Neuronal stem cell (in vitro differentiated cells): ENCODE measurements around the gene TMEM59L.

Experiments
- DNase-seq: peaks from one replicate; pipeline ENCODE4 v3.0.0-alpha.2; 2013; ENCODE audit warnings: low spot score
- H2AFZ ChIP-seq: one replicate; pipeline ENCODE4 v1.6.1; 2013; ENCODE audit warnings: mild to moderate bottlenecking, low read length, inconsistent platforms
- H2AK5ac ChIP-seq: 2 replicates; pipeline ENCODE4 v1.6.1; 2013; ENCODE audit warnings: low read depth, mild to moderate bottlenecking, inconsistent platforms, low read length, moderate library complexity, mixed read lengths
- H2BK120ac ChIP-seq: 2 replicates; pipeline ENCODE4 v1.6.1; 2013; ENCODE audit warnings: low read depth, mild to moderate bottlenecking, inconsistent platforms, low read length, moderate library complexity, mixed read lengths
- H2BK12ac ChIP-seq: one replicate; pipeline ENCODE4 v1.6.1; 2013; ENCODE audit warnings: low read length, inconsistent platforms
- H2BK15ac ChIP-seq: 2 replicates; pipeline ENCODE4 v1.6.1; 2013; ENCODE audit warnings: mild to moderate bottlenecking, low read length, inconsistent platforms, mixed read lengths
- H2BK5ac ChIP-seq: one replicate; pipeline ENCODE4 v1.6.1; 2013; ENCODE audit warnings: inconsistent platforms, mild to moderate bottlenecking, low read length, moderate library complexity
- H3K14ac ChIP-seq: one replicate; pipeline ENCODE4 v1.6.1; 2013; ENCODE audit warnings: low read length, inconsistent platforms
- H3K18ac ChIP-seq: 2 replicates; pipeline ENCODE4 v1.6.1; 2013; ENCODE audit warnings: low read length, inconsistent platforms
- H3K23ac ChIP-seq: 2 replicates; pipeline ENCODE4 v1.6.1; 2013; ENCODE audit warnings: low read depth, mild to moderate bottlenecking, mixed read lengths, low read length, inconsistent platforms; ENCODE audit not compliant: poor library complexity
- H3K27ac ChIP-seq: replicated peaks from 3 replicates; pipeline ENCODE4 v1.5.1; 2013; ENCODE audit warnings: low read length, inconsistent platforms
- H3K27me3 ChIP-seq, 3 experiments: 2 replicates each; pipeline ENCODE4 v1.6.1; 2013; ENCODE audit warnings: low read length in 3 of 3, mild to moderate bottlenecking in 2 of 3, inconsistent platforms in 1 of 3, low read depth in 1 of 3, mixed read lengths in 1 of 3, moderate library complexity in 1 of 3; ENCODE audit not compliant: control insufficient read depth in 3 of 3, insufficient read depth in 3 of 3
- H3K36me3 ChIP-seq, 2 donors: replicated peaks in 1 of 2; 2 replicates each; pipeline ENCODE4 v1.6.1; 2013; ENCODE audit warnings: low read length in 2 of 2; ENCODE audit not compliant: control insufficient read depth in 2 of 2, insufficient read depth in 2 of 2
- H3K4ac ChIP-seq: 2 replicates; pipeline ENCODE4 v1.6.1; 2013; ENCODE audit warnings: inconsistent platforms, mild to moderate bottlenecking, low read length, moderate library complexity
- H3K4me1 ChIP-seq, 2 donors: 1 replicate in 1 of 2; 2 replicates in 1 of 2; pipeline ENCODE4 v1.6.1; 2013; ENCODE audit warnings: low read length in 2 of 2, low read depth in 1 of 2; ENCODE audit not compliant: control insufficient read depth in 2 of 2, insufficient read depth in 1 of 2
- H3K4me2 ChIP-seq: one replicate; pipeline ENCODE4 v1.6.1; 2013; ENCODE audit warnings: mild to moderate bottlenecking, low read length, inconsistent platforms; ENCODE audit not compliant: insufficient read depth, poor library complexity, severe bottlenecking
- H3K4me3 ChIP-seq, 2 donors: 2 replicates each; pipeline ENCODE4 v1.5.1; 2013; ENCODE audit warnings: low read length in 2 of 2, mild to moderate bottlenecking in 2 of 2, inconsistent platforms in 1 of 2, moderate library complexity in 1 of 2
- H3K79me1 ChIP-seq: one replicate; pipeline ENCODE4 v1.6.1; 2013; ENCODE audit warnings: low read depth, mild to moderate bottlenecking, inconsistent platforms, low read length, moderate library complexity
- H3K9ac ChIP-seq: one replicate; pipeline ENCODE4 v1.6.1; 2013; ENCODE audit warnings: mild to moderate bottlenecking, low read depth, low read length, inconsistent platforms; ENCODE audit not compliant: poor library complexity
- H3K9me3 ChIP-seq, 2 donors: replicated peaks in 1 of 2; 2 replicates each; pipeline versions ENCODE3 to v1.6.1; 2013; ENCODE audit warnings: low read length in 2 of 2, mild to moderate bottlenecking in 2 of 2, inconsistent platforms in 1 of 2, low read depth in 1 of 2, mixed read lengths in 1 of 2, moderate library complexity in 1 of 2; ENCODE audit not compliant: control insufficient read depth in 2 of 2, insufficient read depth in 1 of 2
- H4K8ac ChIP-seq: one replicate; pipeline ENCODE4 v1.6.1; 2013; ENCODE audit warnings: low read depth, mild to moderate bottlenecking, inconsistent platforms, low read length, moderate library complexity
- H4K91ac ChIP-seq: one replicate; pipeline ENCODE4 v1.6.1; 2013; ENCODE audit warnings: low read length, low read depth, mild to moderate bottlenecking, inconsistent platforms; ENCODE audit not compliant: poor library complexity
- WGBS, 2 donors: extraction: QIAGEN DNeasy Blood & Tissue Kit; methylation state at CpG; one replicate each; pipeline ENCODE4 v1.1.7; 2013; ENCODE audit warnings: missing lambda C conversion rate in 2 of 2, mixed read lengths in 1 of 2; ENCODE audit not compliant: insufficient read length in 2 of 2, insufficient replicate concordance in 1 of 2; ENCODE audit errors: extremely low coverage in 2 of 2; 5-methylcytosine and 5-hydroxymethylcytosine counted together

TMEM59L gene

DNA sequence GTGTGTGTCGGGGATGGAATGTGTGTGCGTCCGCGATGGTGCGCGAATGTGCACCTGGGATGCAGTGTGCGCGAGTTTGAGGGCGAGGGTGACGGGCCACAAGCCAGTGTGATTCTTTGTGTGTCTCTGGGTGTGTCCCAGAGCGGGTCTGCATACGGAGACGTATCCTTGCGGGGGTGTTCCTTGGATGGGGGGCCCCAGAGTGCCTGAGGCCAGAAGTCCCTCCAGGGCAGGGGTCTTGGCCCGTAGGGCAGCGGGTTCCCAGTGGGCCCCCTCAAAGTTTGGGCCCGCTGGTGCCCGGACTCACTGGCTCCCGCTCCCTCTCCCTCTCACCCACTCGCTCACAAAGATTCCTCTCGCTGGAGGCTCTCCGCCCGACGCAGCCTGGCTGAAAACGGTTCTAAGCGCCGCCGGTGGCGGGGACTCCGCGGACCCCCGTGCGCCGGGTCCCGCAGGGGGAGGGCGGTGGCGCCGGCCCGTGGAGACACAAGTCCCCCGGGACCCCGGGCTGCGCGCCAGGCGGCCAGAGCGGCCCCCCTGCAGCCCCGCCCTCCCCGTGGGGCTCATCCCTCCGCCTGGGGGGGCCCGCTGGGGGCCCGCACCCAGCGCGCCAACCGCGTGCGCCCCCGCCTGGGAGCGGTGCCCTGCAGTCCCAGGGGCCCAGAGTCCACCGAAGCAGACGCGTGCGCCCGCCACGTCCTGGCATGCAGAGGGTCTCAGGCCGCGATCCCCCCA lies 7.0 kb upstream of the TMEM59L start:
- Histone ChIP-seq H2BK120ac (no peak overlapping the region), H3K4me3 (no peak overlapping the region), H3K9ac (no peak overlapping the region), H3K27me3 (peaks cover 51 to 93% (median 89%) of the 10 kb centered on the region in 3 experiments), H3K4ac (no peak overlapping the region), H2BK15ac (peak overlapping the region; percentile 91), H3K14ac (peak overlapping the region; percentile 94), H2BK12ac (peak overlapping the region; percentile 73), H3K9me3 (no peaks in the 10 kb centered on the region), H3K23ac (peak overlapping the region; percentile 91), H2AK5ac (peak overlapping the region; percentile 81), H4K91ac (no peak overlapping the region), H2AFZ (no peak overlapping the region), H3K36me3 (no peaks in the 10 kb centered on the region), H3K18ac (peak overlapping the region; percentile 91), H2BK5ac (peak overlapping the region; percentile 66), H4K8ac (peak overlapping the region; percentile 82), H3K4me2 (peak overlapping the region; percentile 18), H3K4me1 (peaks cover 18 to 32% of the 10 kb centered on the region in 2 donors), H3K27ac (no peak overlapping the region), H3K79me1 (no peaks in the 10 kb centered on the region)
- no peak for DNase-seq
- no CpG with 5 or more reads among the region's 65 CpGs for WGBS, 2 donors

- no peak within 1 kb of the TSS for H2BK120ac ChIP-seq
- H2BK12ac ChIP-seq: peak within 1 kb of the TSS; percentile 58
- H2BK15ac ChIP-seq: peak within 1 kb of the TSS; percentile 91
- H3K36me3 ChIP-seq: no peaks in the 10 kb centered on the region
- peak within 1 kb of the TSS; percentile 25 for H3K4me2 ChIP-seq
- H3K18ac ChIP-seq: peak within 1 kb of the TSS; percentile 91
- H2BK5ac ChIP-seq: peak within 1 kb of the TSS; percentile 66
- H3K4me1 ChIP-seq: peaks cover 23 to 39% of the 10 kb centered on the region in 2 donors
- H3K27ac ChIP-seq: no peak within 1 kb of the TSS
- H3K9me3 ChIP-seq: no peaks in the 10 kb centered on the region
- no peaks in the 10 kb centered on the region for H3K79me1 ChIP-seq
- DNase-seq: no peak
- peak within 1 kb of the TSS; percentile 81 for H2AK5ac ChIP-seq
- H3K27me3 ChIP-seq: peaks cover 56 to 98% (median 93%) of the 10 kb centered on the region in 3 experiments
- peak within 1 kb of the TSS; percentile 59 for H2AFZ ChIP-seq
- H4K8ac ChIP-seq: no peak within 1 kb of the TSS
- H3K4ac ChIP-seq: no peak within 1 kb of the TSS
- no peak within 1 kb of the TSS for H4K91ac ChIP-seq
- peak within 1 kb of the TSS; percentile 91 for H3K23ac ChIP-seq
- WGBS, 2 donors: no CpG with 5 or more reads among the region's 116 CpGs
- H3K14ac ChIP-seq: no peak within 1 kb of the TSS
- no peak within 1 kb of the TSS for H3K9ac ChIP-seq
- no peak within 1 kb of the TSS for H3K4me3 ChIP-seq
Measured at GRCh38 chr19:18606281-18607225, 6.1 kb upstream of the TMEM59L start, which contains the start of gene CRLF1. Gene CRLF1, minus strand, starts transcription at chr19:18606799. Its CDS starts 143 bp downstream, at chr19:18606656.

DNA sequence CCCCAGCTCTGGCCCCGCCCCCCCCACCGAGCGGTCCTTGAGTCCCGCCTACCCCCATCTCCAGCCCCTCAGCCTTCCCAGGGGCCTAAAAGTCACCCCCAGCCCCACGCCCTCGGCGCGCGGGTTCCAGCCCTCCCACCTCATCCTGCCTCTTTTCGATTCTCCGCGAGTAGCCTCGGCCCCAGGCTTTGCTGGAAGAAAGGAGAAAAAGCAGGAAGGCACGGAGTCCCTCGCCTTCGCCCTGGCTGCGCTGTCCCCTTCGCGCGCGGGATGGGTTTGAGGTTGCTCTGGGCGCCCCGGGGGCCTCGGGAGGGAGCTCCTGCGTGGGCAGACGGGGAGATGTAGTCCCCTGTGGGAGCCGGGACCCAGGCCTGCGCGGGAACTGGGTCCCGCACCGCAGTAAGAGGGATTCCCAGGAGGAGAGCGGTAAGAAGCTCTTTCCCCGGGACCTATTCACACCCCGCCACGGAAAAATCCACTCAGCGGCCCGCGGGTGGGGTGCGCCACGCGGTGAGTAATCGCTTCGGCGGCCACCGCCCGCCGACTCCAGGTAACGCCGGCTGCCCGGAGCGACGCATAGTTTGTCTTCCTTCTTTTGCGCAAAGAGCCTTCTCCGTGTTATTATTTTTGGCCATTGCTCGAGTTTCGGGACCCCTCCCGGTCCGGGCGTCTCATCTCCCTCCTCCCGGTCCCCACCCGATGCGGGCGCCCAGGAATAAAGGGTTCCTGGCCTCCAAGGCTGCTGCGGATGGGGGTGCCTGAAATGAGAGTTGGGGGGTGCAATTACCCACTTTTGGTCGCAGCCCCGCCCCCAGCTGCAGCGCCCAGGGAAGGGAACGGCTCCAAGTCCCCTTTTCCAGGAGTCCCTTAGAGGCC lies 5.2 kb upstream of the TMEM59L start:
- no peak for DNase-seq
- Histone ChIP-seq H3K4me1 (peaks cover 30 to 47% of the 10 kb centered on the region in 2 donors), H3K79me1 (no peaks in the 10 kb centered on the region)

More for the DNA sequence above, 5.2 kb upstream of the TMEM59L start:
- no peak overlapping the region for H4K91ac ChIP-seq
- H3K18ac ChIP-seq: peak overlapping the region; percentile 38
- H2AFZ ChIP-seq: peak overlapping the region; percentile 59
- H3K9me3 ChIP-seq: no peaks in the 10 kb centered on the region
- no peaks in the 10 kb centered on the region for H3K36me3 ChIP-seq
- H3K4me3 ChIP-seq: no peak overlapping the region
- H3K14ac ChIP-seq: no peak overlapping the region
- no peak overlapping the region for H2BK120ac ChIP-seq
- peaks cover 66 to 98% (median 93%) of the 10 kb centered on the region in 3 experiments for H3K27me3 ChIP-seq
- no peak overlapping the region for H4K8ac ChIP-seq
- no peak overlapping the region for H3K9ac ChIP-seq
- H2BK5ac ChIP-seq: no peak overlapping the region
- H2AK5ac ChIP-seq: peak overlapping the region; percentile 60
- WGBS, 2 donors: no CpG with 5 or more reads among the region's 68 CpGs
- no peak overlapping the region for H3K27ac ChIP-seq
- no peak overlapping the region for H3K23ac ChIP-seq
- peak overlapping the region; percentile 25 for H3K4me2 ChIP-seq
- H3K4ac ChIP-seq: no peak overlapping the region
- H2BK12ac ChIP-seq: peak overlapping the region; percentile 58
- peak overlapping the region; percentile 54 for H2BK15ac ChIP-seq
